CD4-positive, alpha-beta T cell (primary cell): ENCODE measurements around the gene OCA2. TPM values are rescaled to one million over a fixed set of nuclear protein-coding genes. Genes with fewer than 3 reads are reported as not detected.

Experiments used
- ATAC-seq: fragments of 200-7000 bp; cut with Tn5 transposase; one replicate; pipeline ENCODE4 v1.10.0; 2022; ENCODE audit warnings: mild to moderate bottlenecking; ENCODE audit not compliant: poor library complexity
- CTCF ChIA-PET: fragments of 350-600 bp; sonication (Branson Sonifier 250); formaldehyde crosslinking; loops from one replicate; lab custom pipeline; 2021; ENCODE audit warnings: antibody characterized with exemption, inconsistent platforms; lab: Charles Lee
- POLR2A ChIA-PET: fragments of 350-600 bp; sonication (Branson Sonifier 250); formaldehyde crosslinking; loops from one replicate; lab custom pipeline; 2021; ENCODE audit warnings: antibody characterized with exemption, inconsistent platforms; lab: Charles Lee
- DNase-seq, 14 experiments: peaks; one replicate each; pipeline ENCODE4 v3.0.0-alpha.2; 2013 to 2020; ENCODE audit warnings: mixed read lengths in 2 of 14
- H3K27ac ChIP-seq, 2 donors: one replicate each; pipeline versions ENCODE4 v1.5.1 to v1.7.0; 2013; ENCODE audit warnings: low read length in 2 of 2, low read depth in 1 of 2, mild to moderate bottlenecking in 1 of 2
- H3K27me3 ChIP-seq, 2 experiments: 1 replicate in 1 of 2; 2 replicates in 1 of 2; pipeline versions ENCODE4 v1.6.1 to v1.7.0; 2013; ENCODE audit warnings: low read length in 2 of 2, control low read depth in 1 of 2, mild to moderate bottlenecking in 1 of 2, moderate library complexity in 1 of 2; ENCODE audit not compliant: insufficient read depth in 2 of 2, control insufficient read depth in 1 of 2
- H3K36me3 ChIP-seq: one replicate; pipeline ENCODE4 v1.6.1; 2013; ENCODE audit warnings: low read length, control low read depth; ENCODE audit not compliant: insufficient read depth
- H3K4me1 ChIP-seq: one replicate; pipeline ENCODE4 v1.6.1; 2013; ENCODE audit warnings: low read length, control low read depth; ENCODE audit not compliant: insufficient read depth
- H3K4me3 ChIP-seq: one replicate; pipeline ENCODE4 v1.5.1; 2013; ENCODE audit warnings: mild to moderate bottlenecking, low read length, moderate library complexity
- H3K9me3 ChIP-seq, 2 experiments: 1 replicate in 1 of 2; 2 replicates in 1 of 2; pipeline versions ENCODE4 v1.6.1 to v1.7.0; 2013; ENCODE audit warnings: low read length in 2 of 2, mild to moderate bottlenecking in 2 of 2, control low read depth in 1 of 2, moderate library complexity in 1 of 2; ENCODE audit not compliant: control insufficient read depth in 1 of 2, insufficient read depth in 1 of 2
- H3K27ac Mint-ChIP-seq: one replicate; pipeline ENCODE4 v1.8.0; 2020; ENCODE audit warnings: mixed read lengths
- H3K27me3 Mint-ChIP-seq: one replicate; pipeline ENCODE4 v1.8.0; 2021; ENCODE audit warnings: mixed read lengths
- H3K36me3 Mint-ChIP-seq: one replicate; pipeline ENCODE4 v1.8.0; 2021; ENCODE audit warnings: low read depth, mixed read lengths
- H3K4me1 Mint-ChIP-seq: one replicate; pipeline ENCODE4 v1.8.0; 2021; ENCODE audit warnings: low read depth, mixed read lengths
- H3K4me3 Mint-ChIP-seq: one replicate; pipeline ENCODE4 v1.8.0; 2020; ENCODE audit warnings: mild to moderate bottlenecking, mixed read lengths
- H3K9me3 Mint-ChIP-seq: one replicate; pipeline ENCODE4 v1.8.0; 2020; ENCODE audit warnings: mixed read lengths
- CTCF ChIP-seq: fragments of 200-600 bp; IDR thresholded peaks from one replicate; pipeline ENCODE4 v1.8.0; 2022; ENCODE audit warnings: antibody characterized with exemption, mild to moderate bottlenecking
- intact Hi-C, 2 experiments: fragments of 100-400 bp; cut with DNase I in 1 of 2; cut with micrococcal nuclease in 1 of 2; formaldehyde crosslinking; loops; one replicate each; pipeline versions ENCODE4 v1.15.1 to v1.9.0; 2023 to 2025; cut with DNase I, micrococcal nuclease
- total RNA-seq, 174 experiments: library from RNA in 2 of 174; stranded (reverse) in 2 of 174; gene quantifications; one replicate each; pipeline ENCODE4 v1.2.3 and lab custom pipeline; 2021 to 2026

The OCA2 gene
- total RNA-seq, 2 experiments from 2014 or later, result not detected

DNA sequence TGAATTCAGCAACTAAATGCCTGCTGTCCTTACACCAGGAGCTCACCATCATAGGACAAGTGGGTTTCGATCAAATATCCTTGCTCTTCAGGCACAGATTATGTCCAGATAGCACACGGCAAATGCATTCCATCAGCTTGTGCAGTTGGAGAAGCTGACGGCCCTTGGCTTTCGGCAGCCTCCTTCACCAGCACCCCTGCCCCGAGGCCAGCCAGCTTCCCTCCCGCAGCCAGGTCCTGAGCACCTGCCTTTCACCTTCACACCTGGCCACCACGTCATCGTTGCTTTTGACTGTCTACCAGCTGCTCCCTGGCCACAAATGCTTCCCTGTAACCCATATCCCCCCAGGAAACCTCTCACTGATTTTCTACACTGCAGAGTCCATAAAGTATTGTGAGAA, 355.5 kb downstream of the OCA2 start:
- Histone ChIP-seq H3K4me1 (no peaks in the 10 kb centered on the region), H3K9me3 (peaks cover 0 to 17% of the 10 kb centered on the region in 2 experiments), H3K36me3 (no peaks in the 10 kb centered on the region), H3K27me3 (no peaks in the 10 kb centered on the region), H3K27ac (no peak overlapping the region), H3K4me3 (no peak overlapping the region)
- TF ChIP-seq CTCF, result no peak
- H3K4me1 Mint-ChIP-seq, result no peaks in the 10 kb centered on the region
- ATAC-seq, result no peak
- intact Hi-C loops, result no loop called here
- CTCF ChIA-PET, result no interaction called here
- POLR2A ChIA-PET, result no interaction called here
- no peak for DNase-seq
- no peak overlapping the region for H3K4me3 Mint-ChIP-seq
- H3K9me3 Mint-ChIP-seq, result peaks cover 6% of the 10 kb centered on the region
- no peaks in the 10 kb centered on the region for H3K36me3 Mint-ChIP-seq
- H3K27ac Mint-ChIP-seq, result no peak overlapping the region
- H3K27me3 Mint-ChIP-seq, result no peaks in the 10 kb centered on the region

GRCh38 chr15:27742751-27743477, 356.2 kb downstream of the OCA2 start:
- no peak overlapping the region for H3K27ac Mint-ChIP-seq
- peaks cover 6% of the 10 kb centered on the region for H3K9me3 Mint-ChIP-seq
- ChIA-PET CTCF (no interaction called here), POLR2A (no interaction called here)
- H3K27me3 ChIP-seq, result no peaks in the 10 kb centered on the region
- no peak for TF ChIP-seq CTCF
- H3K9me3 ChIP-seq, result peaks cover 0 to 17% of the 10 kb centered on the region in 2 experiments
- H3K4me1 ChIP-seq, result no peaks in the 10 kb centered on the region
- no peak for DNase-seq
- H3K27me3 Mint-ChIP-seq, result no peaks in the 10 kb centered on the region
- H3K4me1 Mint-ChIP-seq, result no peaks in the 10 kb centered on the region
- H3K4me3 Mint-ChIP-seq, result no peak overlapping the region
- no peak overlapping the region for H3K27ac ChIP-seq
- H3K36me3 ChIP-seq, result no peaks in the 10 kb centered on the region
- H3K36me3 Mint-ChIP-seq, result no peaks in the 10 kb centered on the region
- no peak overlapping the region for H3K4me3 ChIP-seq
- intact Hi-C loops, result no loop called here
- no peak for ATAC-seq

GRCh38 chr15:27741226-27741860, 357.8 kb downstream of the OCA2 start:
- Histone ChIP-seq H3K4me1 (no peaks in the 10 kb centered on the region), H3K36me3 (no peaks in the 10 kb centered on the region), H3K27ac (no peak overlapping the region), H3K27me3 (no peaks in the 10 kb centered on the region), H3K4me3 (no peak overlapping the region), H3K9me3 (peaks cover 0 to 17% of the 10 kb centered on the region in 2 experiments)
- H3K9me3 Mint-ChIP-seq, result peaks cover 6% of the 10 kb centered on the region
- POLR2A ChIA-PET, result no interaction called here
- TF ChIP-seq CTCF, result no peak
- ATAC-seq (no peak), DNase-seq (no peak)
- H3K4me3 Mint-ChIP-seq, result no peak overlapping the region
- CTCF ChIA-PET, result no interaction called here
- intact Hi-C loops, result no loop called here
- H3K27ac Mint-ChIP-seq, result no peak overlapping the region
- H3K27me3 Mint-ChIP-seq, result no peaks in the 10 kb centered on the region
- no peaks in the 10 kb centered on the region for H3K4me1 Mint-ChIP-seq
- H3K36me3 Mint-ChIP-seq, result no peaks in the 10 kb centered on the region
